ENCODE results near the gene DUSP1. TPM values are rescaled to one million over a fixed set of nuclear protein-coding genes. Genes with fewer than 3 reads are reported as not detected.

The DUSP1 gene
- total RNA-seq, 1 donor from 2014 or later, result 25.3 TPM

DNA sequence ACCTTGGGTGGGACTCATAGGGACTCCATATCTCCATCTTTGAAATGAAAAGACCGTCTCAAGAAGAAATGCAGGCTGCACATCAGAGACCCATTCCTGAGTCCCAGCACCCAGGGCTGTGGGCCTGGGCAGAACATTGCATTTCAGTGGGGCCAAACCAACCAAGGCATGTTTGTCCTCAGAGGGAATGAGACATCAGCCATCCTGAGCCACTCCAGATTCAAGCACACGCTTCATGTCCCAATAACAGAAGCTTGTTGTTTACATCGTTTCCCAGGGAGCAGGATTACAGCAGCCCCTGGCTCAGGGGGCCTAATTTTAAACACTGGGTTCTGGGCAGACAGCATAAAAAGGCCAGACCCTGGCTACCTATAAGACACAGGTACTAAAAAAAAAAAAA lies 24.3 kb downstream of the DUSP1 start:
- H3K4me3 Mint-ChIP-seq (ENCODE audit: unreplicated experiment), result no peak overlapping the region

GRCh38 chr5:172745838-172746237 lies 25.2 kb downstream of the DUSP1 start:
- H3K9me3 Mint-ChIP-seq (ENCODE audit: unreplicated experiment), result no peaks in the 10 kb centered on the region
- no peak for DNase-seq (ENCODE audit: low spot score)
- peaks cover 2% of the 10 kb centered on the region for H3K27me3 Mint-ChIP-seq (ENCODE audit: unreplicated experiment)
- H3K4me1 Mint-ChIP-seq (ENCODE audit: unreplicated experiment), result peaks cover 5% of the 10 kb centered on the region
- H3K27ac Mint-ChIP-seq (ENCODE audit: unreplicated experiment), result peak overlapping the region; percentile 2
- no peaks in the 10 kb centered on the region for H3K36me3 Mint-ChIP-seq (ENCODE audit: low read depth, unreplicated experiment)
- H3K4me3 Mint-ChIP-seq (ENCODE audit: unreplicated experiment), result no peak overlapping the region
- TF ChIP-seq CTCF (IDR thresholded peaks at IDR 0.05; ENCODE audit: unreplicated experiment), result no peak

More for the DNA sequence above, 24.3 kb downstream of the DUSP1 start:
- H3K9me3 Mint-ChIP-seq (ENCODE audit: unreplicated experiment), result no peaks in the 10 kb centered on the region
- peaks cover 2% of the 10 kb centered on the region for H3K27me3 Mint-ChIP-seq (ENCODE audit: unreplicated experiment)
- H3K4me1 Mint-ChIP-seq (ENCODE audit: unreplicated experiment), result peaks cover 11% of the 10 kb centered on the region
- no peak for DNase-seq (ENCODE audit: low spot score)
- no peak overlapping the region for H3K27ac Mint-ChIP-seq (ENCODE audit: unreplicated experiment)
- no peaks in the 10 kb centered on the region for H3K36me3 Mint-ChIP-seq (ENCODE audit: low read depth, unreplicated experiment)
- no peak for TF ChIP-seq CTCF (IDR thresholded peaks at IDR 0.05; ENCODE audit: unreplicated experiment)

DNA sequence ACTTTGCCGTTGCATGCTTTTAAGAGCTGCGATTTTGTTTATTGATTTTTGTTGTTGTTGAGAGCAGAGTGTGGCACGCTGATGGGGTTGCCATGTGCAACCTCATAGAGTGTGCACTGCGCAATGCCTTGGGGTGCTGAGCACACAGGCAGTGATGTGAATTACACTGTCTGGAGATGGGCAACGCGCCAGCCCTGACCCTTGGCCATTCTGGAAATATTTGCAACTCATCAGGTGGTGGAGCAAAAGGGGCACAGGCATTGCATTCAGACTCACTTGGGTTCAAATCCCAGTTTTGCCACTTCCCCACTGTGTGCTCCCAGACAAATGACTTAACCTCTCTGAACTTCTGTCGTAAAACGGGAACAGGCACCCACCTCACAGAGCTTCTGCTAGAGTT lies 25.6 kb downstream of the DUSP1 start:
- Mint-ChIP-seq H3K27me3 (ENCODE audit: unreplicated experiment) (peaks cover 2% of the 10 kb centered on the region), H3K27ac (ENCODE audit: unreplicated experiment) (no peak overlapping the region), H3K4me3 (ENCODE audit: unreplicated experiment) (no peak overlapping the region), H3K36me3 (ENCODE audit: low read depth, unreplicated experiment) (no peaks in the 10 kb centered on the region), H3K9me3 (ENCODE audit: unreplicated experiment) (no peaks in the 10 kb centered on the region), H3K4me1 (ENCODE audit: unreplicated experiment) (peaks cover 2% of the 10 kb centered on the region)
- no peak for DNase-seq (ENCODE audit: low spot score)
- TF ChIP-seq CTCF (IDR thresholded peaks at IDR 0.05; ENCODE audit: unreplicated experiment), result no peak

GRCh38 chr5:172744123-172745104 lies 26.6 kb downstream of the DUSP1 start:
- H3K27ac Mint-ChIP-seq (ENCODE audit: unreplicated experiment), result no peak overlapping the region

More at GRCh38 chr5:172744123-172745104, 26.6 kb downstream of the DUSP1 start:
- Mint-ChIP-seq H3K4me1 (ENCODE audit: unreplicated experiment) (no peaks in the 10 kb centered on the region), H3K4me3 (ENCODE audit: unreplicated experiment) (no peak overlapping the region), H3K36me3 (ENCODE audit: low read depth, unreplicated experiment) (no peaks in the 10 kb centered on the region), H3K9me3 (ENCODE audit: unreplicated experiment) (no peaks in the 10 kb centered on the region), H3K27me3 (ENCODE audit: unreplicated experiment) (peaks cover 2% of the 10 kb centered on the region)
- no peak for TF ChIP-seq CTCF (IDR thresholded peaks at IDR 0.05; ENCODE audit: unreplicated experiment)
- no peak for DNase-seq (ENCODE audit: low spot score)

Measured in endothelial cell (in vitro differentiated cells).